IPS-NIHi11 (cell line): ENCODE data around the gene TMPRSS15.

Experiments
- DNase-seq: peaks from one replicate; pipeline ENCODE4 v3.0.0; 2012; ENCODE audit warnings: mixed read lengths, low spot score

TMPRSS15 gene

GRCh38 chr21:18244671-18245463 lies 158.7 kb downstream of the TMPRSS15 start, which contains the start of gene CHODL:
Gene CHODL, plus strand, starts transcription at chr21:18244833. Its CDS starts 391 bp downstream, at chr21:18245224.
- peak; percentile 28 for DNase-seq

- DNase-seq, result no peak
Measured at GRCh38 chr21:18235545-18235944, 168.0 kb downstream of the TMPRSS15 start.

GRCh38 chr21:18228060-18228739 lies 175.4 kb downstream of the TMPRSS15 start:
- DNase-seq, result no peak

- DNase-seq, result no peak
Measured at GRCh38 chr21:18222346-18222745, 181.2 kb downstream of the TMPRSS15 start.

GRCh38 chr21:18220498-18220897 lies 183.1 kb downstream of the TMPRSS15 start:
- DNase-seq, result no peak
